HEK293T (cell line): ENCODE measurements around the gene UBE2O.

Experiments
- CTCF ChIA-PET: fragments of 350-600 bp; formaldehyde crosslinking; extraction: SDS; loops from one replicate; lab custom pipeline; 2021; ENCODE audit warnings: antibody characterized with exemption, inconsistent platforms; lab: Yijun Ruan, JAX
- POLR2A ChIA-PET: fragments of 350-600 bp; formaldehyde crosslinking; extraction: SDS; loops from one replicate; lab custom pipeline; 2020; ENCODE audit warnings: antibody characterized with exemption, inconsistent platforms; lab: Yijun Ruan, JAX
- DNase-seq: peaks from one replicate; pipeline ENCODE4 v3.0.0; 2012; ENCODE audit warnings: mixed read lengths; ENCODE audit errors: extremely low spot score
- ARNT ChIP-seq: fragments of 450-650 bp; IDR thresholded peaks from 2 replicates; pipeline ENCODE4 v1.6.1; 2017; ENCODE audit warnings: mild to moderate bottlenecking
- BHLHE40 ChIP-seq: fragments of 450-650 bp; IDR thresholded peaks from 2 replicates; pipeline ENCODE4 v1.6.1; 2016; ENCODE audit warnings: mild to moderate bottlenecking, moderate library complexity, borderline replicate concordance
- CTBP1 ChIP-seq: fragments of 450-650 bp; IDR thresholded peaks from 2 replicates; pipeline ENCODE4 v1.6.1; 2016; ENCODE audit warnings: borderline replicate concordance
- ELF4 ChIP-seq: fragments of 450-650 bp; IDR thresholded peaks from 2 replicates; pipeline ENCODE4 v1.6.1; 2017; ENCODE audit warnings: antibody characterized with exemption
- FOXA1 ChIP-seq: fragments of 450-650 bp; IDR thresholded peaks from 2 replicates; pipeline ENCODE4 v1.6.1; 2016; ENCODE audit warnings: mild to moderate bottlenecking
- FOXK2 ChIP-seq: fragments of 450-650 bp; IDR thresholded peaks from 2 replicates; pipeline ENCODE4 v1.6.1; 2016; ENCODE audit warnings: mild to moderate bottlenecking
- FOXM1 ChIP-seq: fragments of 450-650 bp; IDR thresholded peaks from 2 replicates; pipeline ENCODE4 v1.6.1; 2017; ENCODE audit warnings: mild to moderate bottlenecking, borderline replicate concordance
- HDGF ChIP-seq: fragments of 450-650 bp; IDR thresholded peaks from 2 replicates; pipeline ENCODE4 v1.6.1; 2017; ENCODE audit warnings: antibody characterized with exemption, borderline replicate concordance
- L3MBTL2 ChIP-seq: fragments of 450-650 bp; conservative IDR thresholded peaks from 2 replicates; pipeline ENCODE4 v1.6.1; 2016; ENCODE audit warnings: mild to moderate bottlenecking
- LEF1 ChIP-seq: fragments of 450-650 bp; IDR thresholded peaks from 2 replicates; pipeline ENCODE4 v1.6.1; 2017; ENCODE audit warnings: mild to moderate bottlenecking, borderline replicate concordance
- NFRKB ChIP-seq: fragments of 450-650 bp; IDR thresholded peaks from 2 replicates; pipeline ENCODE4 v1.6.1; 2016; ENCODE audit warnings: mild to moderate bottlenecking, moderate library complexity
- PKNOX1 ChIP-seq: fragments of 450-650 bp; IDR thresholded peaks from 2 replicates; pipeline ENCODE4 v1.6.1; 2016
- SP1 ChIP-seq: fragments of 450-650 bp; IDR thresholded peaks from 2 replicates; pipeline ENCODE4 v1.6.1; 2017
- SUZ12 ChIP-seq: fragments of 450-650 bp; IDR thresholded peaks from 2 replicates; pipeline ENCODE4 v1.6.1; 2016; ENCODE audit warnings: mild to moderate bottlenecking
- TARDBP ChIP-seq: fragments of 450-650 bp; IDR thresholded peaks from 2 replicates; pipeline ENCODE4 v1.6.1; 2016
- ZNF384 ChIP-seq: fragments of 450-650 bp; IDR thresholded peaks from 2 replicates; pipeline ENCODE4 v1.6.1; 2016

UBE2O gene

GRCh38 chr17:76397687-76398522 is 55.0 kb downstream of the UBE2O start:
- TF ChIP-seq FOXA1: no peak
- no peak for TF ChIP-seq ARNT
- no peak for TF ChIP-seq LEF1
- TF ChIP-seq ZNF384: no peak
- TF ChIP-seq L3MBTL2: no peak
- TF ChIP-seq SUZ12: no peak
- TF ChIP-seq HDGF: no peak
- no peak for TF ChIP-seq ELF4
- TF ChIP-seq BHLHE40: no peak
- no peak for TF ChIP-seq FOXM1
- TF ChIP-seq NFRKB: no peak
- no peak for TF ChIP-seq FOXK2
- no peak for TF ChIP-seq PKNOX1
- no peak for TF ChIP-seq SP1
- TF ChIP-seq TARDBP: no peak
- TF ChIP-seq CTBP1: no peak
- ChIA-PET CTCF (interaction anchor here (0.6 to 3.5 kb wide), 29 partner anchors 8 to 276 kb away, joined by 3 to 42 read pairs (median 4); partner anchors contain the start of genes PRPSAP1 and SPHK1), POLR2A (interaction anchor here (1.1 to 2.6 kb wide), 5 partner anchors 22 to 274 kb away, joined by 3 to 23 read pairs (median 4); partner anchors contain the start of gene PRPSAP1)
- DNase-seq: peak; percentile 90

GRCh38 chr17:76397184-76397583 is 55.8 kb downstream of the UBE2O start:
- DNase-seq: no peak
- ChIA-PET CTCF (interaction anchor here (0.7 to 3.5 kb wide), 17 partner anchors 9 to 276 kb away, joined by 3 to 42 read pairs (median 5); partner anchors contain the start of gene SPHK1), POLR2A (interaction anchor here (1.1 to 2.6 kb wide), 4 partner anchors 21 to 275 kb away, joined by 3 to 23 read pairs (median 4); partner anchors contain the start of gene PRPSAP1)
- TF ChIP-seq L3MBTL2 (no peak), HDGF (no peak), TARDBP (no peak)

GRCh38 chr17:76395980-76396379 is 57.0 kb downstream of the UBE2O start:
- ChIA-PET CTCF (interaction anchor here (0.9 kb wide), 1 partner anchor 11 kb away, joined by 3 read pairs; no protein-coding TSS in a partner anchor), POLR2A (interaction anchor here (0.7 kb wide), 1 partner anchor 62 kb away, joined by 3 read pairs; no protein-coding TSS in a partner anchor)
- TF ChIP-seq SUZ12 (no peak), SP1 (no peak), ZNF384 (no peak), PKNOX1 (no peak), CTBP1 (no peak), FOXM1 (no peak), TARDBP (no peak), L3MBTL2 (no peak), FOXA1 (no peak), LEF1 (no peak), HDGF (no peak), BHLHE40 (no peak), NFRKB (no peak), FOXK2 (no peak), ELF4 (no peak), ARNT (no peak)
- DNase-seq: no peak

- ChIA-PET CTCF (interaction anchor here (0.6 to 0.7 kb wide), 3 partner anchors 9 to 72 kb away, joined by 3 to 8 read pairs (median 3); no protein-coding TSS in a partner anchor), POLR2A (interaction anchor here (0.7 kb wide), 1 partner anchor 33 kb away, joined by 3 read pairs; no protein-coding TSS in a partner anchor)
- no peak for DNase-seq
- TF ChIP-seq ZNF384: no peak
- TF ChIP-seq FOXK2: no peak
- no peak for TF ChIP-seq LEF1
- no peak for TF ChIP-seq PKNOX1
- no peak for TF ChIP-seq FOXM1
- TF ChIP-seq TARDBP: no peak
- no peak for TF ChIP-seq CTBP1
- no peak for TF ChIP-seq L3MBTL2
- TF ChIP-seq ELF4: no peak
- TF ChIP-seq ARNT: no peak
- no peak for TF ChIP-seq FOXA1
- TF ChIP-seq NFRKB: no peak
- TF ChIP-seq SP1: no peak
Measured at GRCh38 chr17:76394166-76394565, 58.8 kb downstream of the UBE2O start.

- no peak for TF ChIP-seq BHLHE40
- no peak for TF ChIP-seq ELF4
- no peak for TF ChIP-seq ARNT
- no peak for TF ChIP-seq FOXK2
- TF ChIP-seq CTBP1: no peak
- no peak for TF ChIP-seq FOXA1
- TF ChIP-seq PKNOX1: no peak
- TF ChIP-seq HDGF: no peak
- TF ChIP-seq TARDBP: no peak
- no peak for TF ChIP-seq SUZ12
- no peak for TF ChIP-seq LEF1
- no peak for TF ChIP-seq ZNF384
- TF ChIP-seq NFRKB: no peak
- no peak for TF ChIP-seq SP1
- no peak for TF ChIP-seq L3MBTL2
- TF ChIP-seq FOXM1: no peak
- DNase-seq: no peak
- CTCF ChIA-PET: no interaction called here
- POLR2A ChIA-PET: no interaction called here
Measured at GRCh38 chr17:76391200-76391715, 61.7 kb downstream of the UBE2O start.
